CD4-positive, alpha-beta T cell (primary cell): ENCODE measurements around the gene YTHDF1. TPM values are rescaled to one million over a fixed set of nuclear protein-coding genes. Genes with fewer than 3 reads are reported as not detected.

Experiments used
- ATAC-seq: fragments of 200-7000 bp; cut with Tn5 transposase; one replicate; pipeline ENCODE4 v1.10.0; 2022; ENCODE audit warnings: mild to moderate bottlenecking; ENCODE audit not compliant: poor library complexity
- CTCF ChIA-PET: fragments of 350-600 bp; sonication (Branson Sonifier 250); formaldehyde crosslinking; loops from one replicate; lab custom pipeline; 2021; ENCODE audit warnings: antibody characterized with exemption, inconsistent platforms; lab: Charles Lee
- POLR2A ChIA-PET: fragments of 350-600 bp; sonication (Branson Sonifier 250); formaldehyde crosslinking; loops from one replicate; lab custom pipeline; 2021; ENCODE audit warnings: antibody characterized with exemption, inconsistent platforms; lab: Charles Lee
- DNase-seq, 14 experiments: peaks; one replicate each; pipeline ENCODE4 v3.0.0-alpha.2; 2013 to 2020; ENCODE audit warnings: mixed read lengths in 2 of 14
- H3K27ac ChIP-seq, 2 donors: one replicate each; pipeline versions ENCODE4 v1.5.1 to v1.7.0; 2013; ENCODE audit warnings: low read length in 2 of 2, low read depth in 1 of 2, mild to moderate bottlenecking in 1 of 2
- H3K27me3 ChIP-seq, 2 experiments: 1 replicate in 1 of 2; 2 replicates in 1 of 2; pipeline versions ENCODE4 v1.6.1 to v1.7.0; 2013; ENCODE audit warnings: low read length in 2 of 2, control low read depth in 1 of 2, mild to moderate bottlenecking in 1 of 2, moderate library complexity in 1 of 2; ENCODE audit not compliant: insufficient read depth in 2 of 2, control insufficient read depth in 1 of 2
- H3K36me3 ChIP-seq: one replicate; pipeline ENCODE4 v1.6.1; 2013; ENCODE audit warnings: low read length, control low read depth; ENCODE audit not compliant: insufficient read depth
- H3K4me1 ChIP-seq: one replicate; pipeline ENCODE4 v1.6.1; 2013; ENCODE audit warnings: low read length, control low read depth; ENCODE audit not compliant: insufficient read depth
- H3K4me3 ChIP-seq: one replicate; pipeline ENCODE4 v1.5.1; 2013; ENCODE audit warnings: mild to moderate bottlenecking, low read length, moderate library complexity
- H3K9me3 ChIP-seq, 2 experiments: 1 replicate in 1 of 2; 2 replicates in 1 of 2; pipeline versions ENCODE4 v1.6.1 to v1.7.0; 2013; ENCODE audit warnings: low read length in 2 of 2, mild to moderate bottlenecking in 2 of 2, control low read depth in 1 of 2, moderate library complexity in 1 of 2; ENCODE audit not compliant: control insufficient read depth in 1 of 2, insufficient read depth in 1 of 2
- H3K27ac Mint-ChIP-seq: one replicate; pipeline ENCODE4 v1.8.0; 2020; ENCODE audit warnings: mixed read lengths
- H3K27me3 Mint-ChIP-seq: one replicate; pipeline ENCODE4 v1.8.0; 2021; ENCODE audit warnings: mixed read lengths
- H3K36me3 Mint-ChIP-seq: one replicate; pipeline ENCODE4 v1.8.0; 2021; ENCODE audit warnings: low read depth, mixed read lengths
- H3K4me1 Mint-ChIP-seq: one replicate; pipeline ENCODE4 v1.8.0; 2021; ENCODE audit warnings: low read depth, mixed read lengths
- H3K4me3 Mint-ChIP-seq: one replicate; pipeline ENCODE4 v1.8.0; 2020; ENCODE audit warnings: mild to moderate bottlenecking, mixed read lengths
- H3K9me3 Mint-ChIP-seq: one replicate; pipeline ENCODE4 v1.8.0; 2020; ENCODE audit warnings: mixed read lengths
- CTCF ChIP-seq: fragments of 200-600 bp; IDR thresholded peaks from one replicate; pipeline ENCODE4 v1.8.0; 2022; ENCODE audit warnings: antibody characterized with exemption, mild to moderate bottlenecking
- intact Hi-C, 2 experiments: fragments of 100-400 bp; cut with DNase I in 1 of 2; cut with micrococcal nuclease in 1 of 2; formaldehyde crosslinking; loops; one replicate each; pipeline versions ENCODE4 v1.15.1 to v1.9.0; 2023 to 2025; cut with DNase I, micrococcal nuclease
- total RNA-seq, 174 experiments: library from RNA in 2 of 174; stranded (reverse) in 2 of 174; gene quantifications; one replicate each; pipeline ENCODE4 v1.2.3 and lab custom pipeline; 2021 to 2026

YTHDF1 gene
- total RNA-seq, 2 experiments from 2014 or later, result 43.7 to 44.1 TPM

- Mint-ChIP-seq H3K4me1 (peaks cover 4% of the 10 kb centered on the region), H3K27me3 (peaks cover 43% of the 10 kb centered on the region), H3K36me3 (no peaks in the 10 kb centered on the region), H3K27ac (no peak overlapping the region), H3K9me3 (no peaks in the 10 kb centered on the region), H3K4me3 (no peak overlapping the region)
- H3K27me3 ChIP-seq, result peaks cover 44 to 57% of the 10 kb centered on the region in 2 experiments
- ChIA-PET CTCF (interaction anchor here (1.0 kb wide), 1 partner anchor 199 kb away, joined by 3 read pairs; no protein-coding TSS in a partner anchor), POLR2A (no interaction called here)
- H3K9me3 ChIP-seq, result peaks cover 0 to 21% of the 10 kb centered on the region in 2 experiments
- no peaks in the 10 kb centered on the region for H3K36me3 ChIP-seq
- ATAC-seq (no peak), DNase-seq (no peak)
- H3K27ac ChIP-seq, result no peak overlapping the region
- intact Hi-C loops, result loop anchor here in 1 of 2 experiments (10.0 kb wide), 1 partner anchor 67 kb away; no protein-coding TSS in a partner anchor
- H3K4me3 ChIP-seq, result no peak overlapping the region
- H3K4me1 ChIP-seq, result peaks cover 11% of the 10 kb centered on the region
- no peak for TF ChIP-seq CTCF
Observed at GRCh38 chr20:63171991-63172390, 43.9 kb downstream of the YTHDF1 start.

- no peak overlapping the region for H3K27ac Mint-ChIP-seq
- no peaks in the 10 kb centered on the region for H3K4me1 Mint-ChIP-seq
- H3K4me3 Mint-ChIP-seq, result no peak overlapping the region
- Histone ChIP-seq H3K27me3 (peaks cover 27 to 34% of the 10 kb centered on the region in 2 experiments), H3K4me1 (peaks cover 2% of the 10 kb centered on the region), H3K36me3 (no peaks in the 10 kb centered on the region), H3K27ac (no peak overlapping the region), H3K4me3 (no peak overlapping the region), H3K9me3 (peaks cover 0 to 6% of the 10 kb centered on the region in 2 experiments)
- ChIA-PET POLR2A (no interaction called here), CTCF (no interaction called here)
- no peak for TF ChIP-seq CTCF
- no peaks in the 10 kb centered on the region for H3K36me3 Mint-ChIP-seq
- DNase-seq (no peak), ATAC-seq (no peak)
- H3K9me3 Mint-ChIP-seq, result no peaks in the 10 kb centered on the region
- intact Hi-C loops, result loop anchor here in 1 of 2 experiments (10.0 kb wide), 1 partner anchor 65 kb away; no protein-coding TSS in a partner anchor
- H3K27me3 Mint-ChIP-seq, result peaks cover 35% of the 10 kb centered on the region
Observed at GRCh38 chr20:63169681-63170080, 46.2 kb downstream of the YTHDF1 start.

GRCh38 chr20:63168861-63169260 lies 47.1 kb downstream of the YTHDF1 start:
- DNase-seq (no peak), ATAC-seq (no peak)
- H3K27me3 ChIP-seq, result peaks cover 18 to 26% of the 10 kb centered on the region in 2 experiments
- no peaks in the 10 kb centered on the region for H3K36me3 ChIP-seq
- intact Hi-C loops, result no loop called here
- H3K27me3 Mint-ChIP-seq, result peaks cover 30% of the 10 kb centered on the region
- no peaks in the 10 kb centered on the region for H3K9me3 Mint-ChIP-seq
- H3K9me3 ChIP-seq, result peaks cover 0 to 6% of the 10 kb centered on the region in 2 experiments
- no peaks in the 10 kb centered on the region for H3K36me3 Mint-ChIP-seq
- no peak overlapping the region for H3K27ac ChIP-seq
- H3K4me3 ChIP-seq, result no peak overlapping the region
- CTCF ChIA-PET, result no interaction called here
- H3K27ac Mint-ChIP-seq, result no peak overlapping the region
- no peak overlapping the region for H3K4me3 Mint-ChIP-seq
- POLR2A ChIA-PET, result no interaction called here
- no peaks in the 10 kb centered on the region for H3K4me1 ChIP-seq
- TF ChIP-seq CTCF, result no peak
- no peaks in the 10 kb centered on the region for H3K4me1 Mint-ChIP-seq
